WTC11 (cell line): ENCODE measurements around the gene COX6A1. TPM values are rescaled to one million over a fixed set of nuclear protein-coding genes. Genes with fewer than 3 reads are reported as not detected.

Experiments used
- ATAC-seq: fragments of 200-7000 bp; cut with Tn5 transposase; 2 replicates; pipeline ENCODE4 v1.10.0; 2021; ENCODE audit warnings: mild to moderate bottlenecking, moderate library complexity
- CTCF ChIA-PET: fragments of 300-600 bp; sonication (Branson Sonifier 250); formaldehyde crosslinking; loops from one replicate; lab custom pipeline; 2021; ENCODE audit warnings: antibody characterized with exemption; lab: Charles Lee
- POLR2A ChIA-PET: fragments of 350-600 bp; sonication (Branson Sonifier 250); formaldehyde crosslinking; loops from one replicate; lab custom pipeline; 2021; ENCODE audit warnings: antibody characterized with exemption; lab: Charles Lee
- DNase-seq: peaks from one replicate; pipeline ENCODE4 v3.0.0; 2021; ENCODE audit warnings: low spot score
- H3K27ac Mint-ChIP-seq: 2 replicates; pipeline ENCODE4 v1.8.0; 2021; ENCODE audit warnings: mixed read lengths
- H3K27me3 Mint-ChIP-seq: 2 replicates; pipeline ENCODE4 v1.8.0; 2021; ENCODE audit warnings: low read depth, mild to moderate bottlenecking, moderate library complexity, mixed read lengths
- H3K36me3 Mint-ChIP-seq: 2 replicates; pipeline ENCODE4 v1.8.0; 2021; ENCODE audit warnings: mixed read lengths
- H3K4me1 Mint-ChIP-seq: 2 replicates; pipeline ENCODE4 v1.8.0; 2022; ENCODE audit warnings: mixed read lengths
- H3K4me3 Mint-ChIP-seq: 2 replicates; pipeline ENCODE4 v1.8.0; 2021; ENCODE audit warnings: mild to moderate bottlenecking, moderate library complexity, mixed read lengths
- H3K9me3 Mint-ChIP-seq: 2 replicates; pipeline ENCODE4 v1.8.0; 2021; ENCODE audit warnings: mixed read lengths
- ARID4B ChIP-seq: sonication (generic); formaldehyde crosslinking; IDR thresholded peaks from 2 replicates; pipeline ENCODE4 v1.8.0; 2023; ENCODE audit warnings: missing genetic modification reagents, mild to moderate bottlenecking, borderline replicate concordance
- ATF6 ChIP-seq: sonication (generic); formaldehyde crosslinking; IDR thresholded peaks from 2 replicates; pipeline ENCODE4 v1.8.1; 2023; ENCODE audit warnings: mild to moderate bottlenecking, missing genetic modification reagents
- CREB1 ChIP-seq: sonication (generic); formaldehyde crosslinking; IDR thresholded peaks from 2 replicates; pipeline ENCODE4 v1.8.0; 2023; ENCODE audit warnings: mild to moderate bottlenecking, missing genetic modification reagents
- CREM ChIP-seq: sonication (generic); formaldehyde crosslinking; IDR thresholded peaks from 2 replicates; pipeline ENCODE4 v1.8.1; 2022; ENCODE audit warnings: mild to moderate bottlenecking, missing genetic modification reagents, moderate library complexity
- FOXP1 ChIP-seq: sonication (generic); formaldehyde crosslinking; IDR thresholded peaks from 2 replicates; pipeline ENCODE4 v1.8.0; 2022; ENCODE audit warnings: missing genetic modification reagents, mild to moderate bottlenecking, moderate library complexity, borderline replicate concordance
- GTF2I ChIP-seq: fragments of 250-450 bp; sonication (Bioruptor Pico); conservative IDR thresholded peaks from 2 replicates; pipeline ENCODE4 v1.4.0; 2021; ENCODE audit warnings: mild to moderate bottlenecking
- IRF2 ChIP-seq: sonication (generic); formaldehyde crosslinking; IDR thresholded peaks from 2 replicates; pipeline ENCODE4 v1.8.0; 2022; ENCODE audit warnings: low read depth, missing genetic modification reagents, borderline replicate concordance
- KAT7 ChIP-seq: sonication (generic); formaldehyde crosslinking; IDR thresholded peaks from 2 replicates; pipeline ENCODE4 v1.8.1; 2023; ENCODE audit warnings: missing genetic modification reagents, mild to moderate bottlenecking, borderline replicate concordance
- PRDM15 ChIP-seq: sonication (generic); formaldehyde crosslinking; IDR thresholded peaks from 2 replicates; pipeline ENCODE4 v1.8.0; 2022; ENCODE audit warnings: missing genetic modification reagents
- PREB ChIP-seq: sonication (generic); formaldehyde crosslinking; IDR thresholded peaks from 2 replicates; pipeline ENCODE4 v1.8.1; 2022; ENCODE audit warnings: mild to moderate bottlenecking, missing genetic modification reagents, moderate library complexity, borderline replicate concordance
- PRRX2 ChIP-seq: fragments of 250-450 bp; sonication (Bioruptor Pico); IDR thresholded peaks from 2 replicates; pipeline ENCODE4 v1.8.0; 2021; ENCODE audit warnings: mild to moderate bottlenecking
- SMAD3 ChIP-seq: sonication (generic); formaldehyde crosslinking; IDR thresholded peaks from 2 replicates; pipeline ENCODE4 v1.8.0; 2022; ENCODE audit warnings: missing genetic modification reagents, mild to moderate bottlenecking, borderline replicate concordance
- SP1 ChIP-seq: sonication (generic); formaldehyde crosslinking; conservative IDR thresholded peaks from 2 replicates; pipeline ENCODE4 v1.8.1; 2022; ENCODE audit warnings: missing genetic modification reagents
- TCF7 ChIP-seq: sonication (generic); formaldehyde crosslinking; IDR thresholded peaks from 2 replicates; pipeline ENCODE4 v1.8.0; 2022; ENCODE audit warnings: mild to moderate bottlenecking, low read depth, missing genetic modification reagents, moderate library complexity
- TEAD4 ChIP-seq: sonication (generic); formaldehyde crosslinking; IDR thresholded peaks from 2 replicates; pipeline ENCODE4 v1.8.0; 2022; ENCODE audit warnings: mild to moderate bottlenecking, missing genetic modification reagents
- USF1 ChIP-seq: sonication (generic); formaldehyde crosslinking; IDR thresholded peaks from 2 replicates; pipeline ENCODE4 v1.8.0; 2022; ENCODE audit warnings: mild to moderate bottlenecking, missing genetic modification reagents
- ZBTB21 ChIP-seq: sonication (generic); formaldehyde crosslinking; IDR thresholded peaks from 2 replicates; pipeline ENCODE4 v1.8.1; 2023; ENCODE audit warnings: mild to moderate bottlenecking, missing genetic modification reagents, borderline replicate concordance
- ZNF138 ChIP-seq: sonication (generic); formaldehyde crosslinking; conservative IDR thresholded peaks from 2 replicates; pipeline ENCODE4 v1.8.1; 2022; ENCODE audit warnings: mild to moderate bottlenecking, moderate library complexity, missing genetic modification reagents
- ZNF281 ChIP-seq: sonication (generic); formaldehyde crosslinking; IDR thresholded peaks from 2 replicates; pipeline ENCODE4 v1.8.0; 2023; ENCODE audit warnings: mild to moderate bottlenecking, missing genetic modification reagents
- ZNF396 ChIP-seq: fragments of 250-450 bp; sonication (Bioruptor Pico); IDR thresholded peaks from 2 replicates; pipeline ENCODE4 v1.8.0; 2021; ENCODE audit warnings: mild to moderate bottlenecking, moderate library complexity, borderline replicate concordance
- total RNA-seq: library from RNA; stranded (reverse); gene quantifications from 3 replicates; pipeline ENCODE4 v1.2.3, GENCODE V29; 2021

The COX6A1 gene
- total RNA-seq, 1 experiment from 2014 or later: 573 TPM

- CTCF ChIA-PET: interaction anchor here (0.5 to 4.6 kb wide), 18 partner anchors 15 to 193 kb away, joined by 3 to 33 read pairs (median 4); partner anchors contain the start of genes RPLP0 and SIRT4
- peak; percentile 79 for DNase-seq
- peak; percentile 98 for ATAC-seq
- Mint-ChIP-seq H3K27ac (peak overlapping the region; percentile 95), H3K36me3 (no peaks in the 10 kb centered on the region), H3K4me3 (peak overlapping the region; percentile 45), H3K27me3 (no peaks in the 10 kb centered on the region), H3K4me1 (peaks cover 46% of the 10 kb centered on the region), H3K9me3 (no peaks in the 10 kb centered on the region)
- POLR2A ChIA-PET: interaction anchor here (0.5 to 1.5 kb wide), 6 partner anchors 19 to 44 kb away, joined by 3 to 8 read pairs (median 4); no protein-coding TSS in a partner anchor
- TF ChIP-seq USF1 (CRISPR knock-in tag) (peak; percentile 19; the same call in 1 of the 2 replicates), SP1 (CRISPR knock-in tag) (peak; percentile 12; the same call in 1 of the 2 replicates), KAT7 (CRISPR knock-in tag) (no peak), ZNF138 (CRISPR knock-in tag) (0 out of 2 replicates have a peak, but pooled peaks have one; percentile 61), CREM (CRISPR knock-in tag) (0 out of 2 replicates have a peak, but pooled peaks have one; percentile 27), IRF2 (CRISPR knock-in tag) (no peak), PREB (no peak), FOXP1 (no peak), PRDM15 (CRISPR knock-in tag) (peak; percentile 44), TCF7 (no peak), PRRX2 (CRISPR knock-in tag) (no peak), TEAD4 (0 out of 2 replicates have a peak, but pooled peaks have one; percentile 23), SMAD3 (peak; percentile 37; the same call in 1 of the 2 replicates), ZNF396 (no peak), CREB1 (CRISPR knock-in tag) (no peak), ZBTB21 (0 out of 2 replicates have a peak, but pooled peaks have one; percentile 74), ZNF281 (CRISPR knock-in tag) (0 out of 2 replicates have a peak, but pooled peaks have one; percentile 49), ATF6 (CRISPR knock-in tag) (no peak), GTF2I (CRISPR knock-in tag) (0 out of 2 replicates have a peak, but pooled peaks have one; percentile 8), ARID4B (CRISPR knock-in tag) (0 out of 2 replicates have a peak, but pooled peaks have one; percentile 55)
Measured at GRCh38 chr12:120394483-120395367, 43.2 kb upstream of the COX6A1 start.
